Measurements from ENCODE around the gene DUS4L. TPM values are rescaled to one million over a fixed set of nuclear protein-coding genes. Genes with fewer than 3 reads are reported as not detected.

The DUS4L gene
- 19.1 TPM for total RNA-seq

GRCh38 chr7:107563775-107564552, at the start of gene DUS4L, which contains the start of gene COG5:
DUS4L (plus strand) TSS chr7:107563971; CDS start chr7:107567071, 3,100 bp downstream.
COG5 (minus strand) TSS chr7:107563920; CDS start chr7:107563896, 24 bp downstream.

GRCh38 chr7:107579885-107580715, 16.3 kb downstream of the DUS4L start, which contains the start of gene BCAP29:
BCAP29 (plus strand) TSS chr7:107580246; CDS start chr7:107580773, 527 bp downstream.

Small RNA genes lying within 50 kb of the gene (small RNA-seq; reads per million reads assigned to genes)
- not detected for gene RF01233 (ENCODE audit: low replicate concordance)

Other genes starting within 250 kb of the DUS4L start
- 88.9 TPM for gene GPR22, start 93.9 kb upstream of the DUS4L start, total RNA-seq
- 57.0 TPM for gene COG5, start 51 bp upstream of the DUS4L start, total RNA-seq
- gene BCAP29, start 16.3 kb downstream of the DUS4L start, total RNA-seq, result 59.2 TPM
- 16.0 TPM for gene SLC26A4, start 96.9 kb downstream of the DUS4L start, total RNA-seq
- 38.2 TPM for gene CBLL1, start 180.2 kb downstream of the DUS4L start, total RNA-seq
- gene SLC26A3, start 239.3 kb downstream of the DUS4L start, total RNA-seq, result not detected

All from parietal lobe (tissue), 2 donors.